Mesenchymal stem cell (in vitro differentiated cells and primary cell): ENCODE results near the gene GPR15LG.

Experiments used
- DNase-seq: peaks from one replicate; pipeline ENCODE4 v3.0.0-alpha.2; 2013
- H2AFZ ChIP-seq: one replicate; pipeline ENCODE4 v1.6.1; 2013; ENCODE audit warnings: low read depth, mild to moderate bottlenecking, control low read depth, inconsistent platforms, low read length, moderate library complexity
- H2AK5ac ChIP-seq: 2 replicates; pipeline ENCODE4 v1.6.1; 2013; ENCODE audit warnings: low read length, moderate library complexity, mild to moderate bottlenecking, inconsistent platforms; ENCODE audit not compliant: severe bottlenecking
- H2BK120ac ChIP-seq: one replicate; pipeline ENCODE4 v1.6.1; 2013; ENCODE audit warnings: low read depth, mild to moderate bottlenecking, inconsistent platforms, low read length, moderate library complexity
- H2BK12ac ChIP-seq, 2 experiments: one replicate each; pipeline ENCODE4 v1.6.1; 2013; ENCODE audit warnings: inconsistent platforms in 2 of 2, low read length in 2 of 2, mild to moderate bottlenecking in 2 of 2, moderate library complexity in 2 of 2, control low read depth in 1 of 2
- H2BK15ac ChIP-seq: one replicate; pipeline ENCODE4 v1.6.1; 2013; ENCODE audit warnings: mild to moderate bottlenecking, low read depth, inconsistent platforms; ENCODE audit not compliant: poor library complexity, severe bottlenecking
- H2BK5ac ChIP-seq: 2 replicates; pipeline ENCODE4 v1.6.1; 2013; ENCODE audit warnings: low read depth, mild to moderate bottlenecking, low read length, control low read depth, inconsistent platforms; ENCODE audit not compliant: poor library complexity, severe bottlenecking
- H3K14ac ChIP-seq, 2 experiments: one replicate each; pipeline ENCODE4 v1.6.1; 2013; ENCODE audit warnings: inconsistent platforms in 2 of 2, low read length in 2 of 2, control low read depth in 1 of 2, mild to moderate bottlenecking in 1 of 2, moderate library complexity in 1 of 2
- H3K18ac ChIP-seq, 2 experiments: one replicate each; pipeline ENCODE4 v1.6.1; 2013; ENCODE audit warnings: inconsistent platforms in 2 of 2, low read length in 2 of 2, control low read depth in 1 of 2, low read depth in 1 of 2, mild to moderate bottlenecking in 1 of 2
- H3K23ac ChIP-seq, 2 experiments: one replicate each; pipeline ENCODE4 v1.6.1; 2013; ENCODE audit warnings: inconsistent platforms in 2 of 2, low read length in 2 of 2, mild to moderate bottlenecking in 2 of 2, moderate library complexity in 2 of 2, control low read depth in 1 of 2
- H3K27ac ChIP-seq: 2 replicates; pipeline ENCODE4 v1.5.1; 2013; ENCODE audit warnings: mild to moderate bottlenecking, moderate library complexity, low read length, control low read depth, inconsistent platforms; ENCODE audit not compliant: poor library complexity, severe bottlenecking
- H3K27me3 ChIP-seq, 2 experiments: 2 replicates each; pipeline versions ENCODE4 v1.6.1 to v1.7.0; 2013; ENCODE audit warnings: low read length in 2 of 2, mild to moderate bottlenecking in 2 of 2, moderate library complexity in 2 of 2, control low read depth in 1 of 2, inconsistent platforms in 1 of 2; ENCODE audit not compliant: control insufficient read depth in 1 of 2, insufficient read depth in 1 of 2
- H3K36me3 ChIP-seq, 2 experiments: 2 replicates each; pipeline versions ENCODE4 v1.6.1 to v1.7.0; 2013; ENCODE audit warnings: low read length in 2 of 2, control low read depth in 1 of 2, inconsistent platforms in 1 of 2, low read depth in 1 of 2, mild to moderate bottlenecking in 1 of 2; ENCODE audit not compliant: insufficient read depth in 2 of 2, control insufficient read depth in 1 of 2
- H3K4ac ChIP-seq, 2 experiments: one replicate each; pipeline ENCODE4 v1.6.1; 2013; ENCODE audit warnings: inconsistent platforms in 2 of 2, low read length in 2 of 2, mild to moderate bottlenecking in 2 of 2, moderate library complexity in 2 of 2, control low read depth in 1 of 2, low read depth in 1 of 2
- H3K4me1 ChIP-seq: 2 replicates; pipeline ENCODE4 v1.6.1; 2013; ENCODE audit warnings: low read depth, low read length, control low read depth; ENCODE audit not compliant: control insufficient read depth, insufficient read depth
- H3K4me2 ChIP-seq: 2 replicates; pipeline ENCODE4 v1.6.1; 2013; ENCODE audit warnings: low read length, mild to moderate bottlenecking, inconsistent platforms; ENCODE audit not compliant: poor library complexity, severe bottlenecking
- H3K4me3 ChIP-seq, 2 experiments: 2 replicates each; pipeline versions ENCODE4 v1.5.1 to v1.7.0; 2013; ENCODE audit warnings: low read length in 2 of 2, mild to moderate bottlenecking in 2 of 2, control low read depth in 1 of 2, low read depth in 1 of 2; ENCODE audit not compliant: insufficient read depth in 1 of 2
- H3K79me1 ChIP-seq: replicated peaks from 2 replicates; pipeline ENCODE4 v1.6.1; 2013; ENCODE audit warnings: mild to moderate bottlenecking, control low read depth, low read length, inconsistent platforms; ENCODE audit not compliant: poor library complexity, severe bottlenecking
- H3K9ac ChIP-seq: 2 replicates; pipeline ENCODE4 v1.7.0; 2013; ENCODE audit warnings: mild to moderate bottlenecking, low read length, moderate library complexity
- H3K9me3 ChIP-seq: 2 replicates; pipeline ENCODE4 v1.7.0; 2013; ENCODE audit warnings: mild to moderate bottlenecking, low read length; ENCODE audit not compliant: control insufficient read depth
- H4K8ac ChIP-seq: one replicate; pipeline ENCODE4 v1.6.1; 2013; ENCODE audit warnings: inconsistent platforms, mild to moderate bottlenecking, low read length, moderate library complexity
- H4K91ac ChIP-seq: one replicate; pipeline ENCODE4 v1.6.1; 2013; ENCODE audit warnings: mild to moderate bottlenecking, low read length, inconsistent platforms
- WGBS: methylation state at CpG from one replicate; pipeline ENCODE4 v1.1.7; 2013; ENCODE audit warnings: mixed read lengths; 5-methylcytosine and 5-hydroxymethylcytosine counted together

Gene GPR15LG

DNA sequence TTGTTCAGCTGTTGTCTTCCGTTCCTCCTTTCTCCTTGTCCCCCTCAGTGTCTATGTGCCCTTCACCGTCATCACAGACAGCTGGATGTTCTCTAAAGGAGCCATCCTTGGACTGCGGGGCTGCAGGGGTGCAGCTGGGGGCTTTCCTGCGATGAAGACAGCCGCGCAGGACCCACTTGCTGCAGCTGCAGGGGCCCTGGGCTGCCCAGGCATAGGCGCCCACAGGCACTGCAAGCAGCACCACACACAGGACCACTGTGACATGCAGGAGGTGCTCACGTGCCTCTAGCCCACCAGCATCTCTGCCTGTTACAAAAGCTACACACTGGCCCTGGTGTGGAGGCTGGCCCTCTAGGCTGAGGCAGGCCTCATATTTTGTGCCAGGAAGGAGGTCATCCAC, 48.3 kb downstream of the GPR15LG start:
- no peak overlapping the region for H4K8ac ChIP-seq
- no peak overlapping the region for H2BK15ac ChIP-seq
- H3K4ac ChIP-seq, result no peak overlapping the region
- no peak overlapping the region for H2AFZ ChIP-seq
- H2BK5ac ChIP-seq, result no peak overlapping the region
- no peak overlapping the region for H2BK120ac ChIP-seq
- no peaks in the 10 kb centered on the region for H3K79me1 ChIP-seq
- H3K36me3 ChIP-seq, result no peaks in the 10 kb centered on the region
- no peak overlapping the region for H2AK5ac ChIP-seq
- H2BK12ac ChIP-seq, result no peak overlapping the region
- H3K4me1 ChIP-seq, result no peaks in the 10 kb centered on the region
- no peak overlapping the region for H3K4me3 ChIP-seq
- no peak for DNase-seq
- no peak overlapping the region for H3K9ac ChIP-seq
- H3K4me2 ChIP-seq, result no peak overlapping the region
- peaks cover 6% of the 10 kb centered on the region for H3K9me3 ChIP-seq
- no peak overlapping the region for H3K23ac ChIP-seq
- H3K18ac ChIP-seq, result no peak overlapping the region
- no peak overlapping the region for H4K91ac ChIP-seq
- no peak overlapping the region for H3K27ac ChIP-seq
- 71% methylated on average over 8 of the region's 8 CpGs for WGBS
- H3K27me3 ChIP-seq, result peaks cover under 1 to 7% of the 10 kb centered on the region in 2 experiments
- no peak overlapping the region for H3K14ac ChIP-seq

DNA sequence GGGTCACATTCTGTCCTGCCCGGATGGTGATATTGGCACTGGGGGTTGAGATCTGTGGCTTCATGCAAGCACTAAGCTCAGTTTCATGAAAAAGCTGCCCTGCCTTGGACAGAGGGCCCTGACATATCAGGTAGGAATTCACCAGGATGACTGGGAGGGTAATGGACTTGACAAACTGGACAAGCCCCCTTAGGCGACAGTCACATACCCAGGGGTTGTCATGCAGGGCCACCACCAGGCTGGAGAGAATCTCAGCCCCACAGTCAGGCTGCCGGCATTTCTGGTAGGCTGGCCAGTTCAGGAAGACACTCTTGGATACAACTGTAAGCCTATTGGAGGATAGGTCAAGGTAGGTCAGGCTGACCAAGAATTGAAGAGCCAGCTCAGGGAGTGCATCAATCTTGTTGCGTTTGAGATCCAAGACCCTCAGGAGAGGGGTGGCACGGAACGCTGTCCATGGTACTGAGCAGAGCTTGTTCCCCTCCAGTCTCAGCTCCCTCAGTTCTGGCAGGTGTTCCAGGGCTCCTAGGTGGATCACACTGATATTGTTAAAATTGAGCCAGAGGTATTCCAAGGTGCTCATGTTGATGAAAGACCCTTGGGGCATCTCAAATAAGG, 50.9 kb downstream of the GPR15LG start:
- Histone ChIP-seq H3K4ac (no peak overlapping the region), H3K9ac (no peak overlapping the region), H3K4me1 (no peaks in the 10 kb centered on the region), H4K91ac (no peak overlapping the region), H2AK5ac (no peak overlapping the region), H3K27ac (no peak overlapping the region), H3K14ac (no peak overlapping the region), H2BK15ac (no peak overlapping the region), H3K79me1 (no peaks in the 10 kb centered on the region), H2BK5ac (no peak overlapping the region), H3K18ac (no peak overlapping the region), H3K23ac (no peak overlapping the region), H2AFZ (no peak overlapping the region), H3K27me3 (peaks cover 3 to 5% of the 10 kb centered on the region in 2 experiments), H2BK120ac (no peak overlapping the region), H2BK12ac (no peak overlapping the region), H3K4me3 (no peak overlapping the region), H3K9me3 (peaks cover under 1% of the 10 kb centered on the region), H3K36me3 (no peaks in the 10 kb centered on the region), H4K8ac (no peak overlapping the region), H3K4me2 (no peak overlapping the region)
- peak; percentile 1 for DNase-seq
- WGBS, result 41% methylated on average over 6 of the region's 6 CpGs

DNA sequence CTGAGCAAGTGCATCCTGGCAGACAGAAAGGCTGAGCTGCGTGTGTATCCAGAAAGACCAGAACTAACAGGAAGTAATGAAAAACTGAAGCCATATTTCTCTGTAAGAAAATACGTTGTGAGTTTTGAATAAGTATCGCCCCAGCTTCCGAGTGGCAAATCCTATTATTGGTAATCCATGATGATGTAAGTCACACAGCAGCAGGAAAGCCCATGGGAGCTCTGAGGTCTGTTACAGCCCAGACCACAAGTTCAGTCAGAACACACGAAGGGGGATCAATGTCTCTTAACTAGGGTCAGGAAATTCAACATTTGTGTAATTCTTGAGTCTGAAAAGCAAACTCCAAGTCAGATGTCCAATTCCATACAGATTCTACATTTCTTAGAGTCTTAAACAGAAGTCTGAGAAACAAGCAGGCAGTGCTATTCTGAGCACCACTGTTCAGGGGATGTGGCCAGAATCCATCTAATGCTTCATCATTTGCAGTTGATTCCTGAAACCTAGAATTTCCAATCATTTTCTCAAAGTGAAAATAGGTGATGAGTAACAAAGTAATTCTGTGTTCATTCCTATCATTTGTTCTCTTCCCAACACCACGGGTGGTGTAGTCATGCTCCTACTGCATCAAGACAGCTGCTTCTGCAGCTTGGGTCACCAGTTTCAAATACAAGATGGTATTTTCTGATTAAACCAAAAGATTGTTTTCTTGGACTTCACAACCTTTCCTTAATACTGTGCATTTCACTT, 52.0 kb downstream of the GPR15LG start, which contains the start of gene LRIT2:
TSS of gene LRIT2 (minus strand) at position 118 of the 747 bp plus-strand sequence. CDS start at position 94, 24 bp downstream.
- H4K91ac ChIP-seq, result no peak within 1 kb of the TSS
- DNase-seq, result no peak
- no peak within 1 kb of the TSS for H3K4me2 ChIP-seq
- no peak within 1 kb of the TSS for H2BK12ac ChIP-seq
- H2BK120ac ChIP-seq, result no peak within 1 kb of the TSS
- WGBS, result 62% methylated on average over 5 of the region's 6 CpGs
- no peak within 1 kb of the TSS for H3K18ac ChIP-seq
- no peak within 1 kb of the TSS for H4K8ac ChIP-seq
- no peak within 1 kb of the TSS for H3K4me3 ChIP-seq
- no peak within 1 kb of the TSS for H3K14ac ChIP-seq
- no peak within 1 kb of the TSS for H2BK15ac ChIP-seq
- no peak within 1 kb of the TSS for H2AFZ ChIP-seq
- no peak within 1 kb of the TSS for H3K27ac ChIP-seq
- H3K9ac ChIP-seq, result no peak within 1 kb of the TSS
- no peaks in the 10 kb centered on the region for H3K9me3 ChIP-seq
- no peaks in the 10 kb centered on the region for H3K36me3 ChIP-seq
- H3K4me1 ChIP-seq, result no peaks in the 10 kb centered on the region
- no peak within 1 kb of the TSS for H3K23ac ChIP-seq
- peaks cover 3 to 7% of the 10 kb centered on the region in 2 experiments for H3K27me3 ChIP-seq
- no peak within 1 kb of the TSS for H2BK5ac ChIP-seq
- H2AK5ac ChIP-seq, result no peak within 1 kb of the TSS
- no peak within 1 kb of the TSS for H3K4ac ChIP-seq
- no peaks in the 10 kb centered on the region for H3K79me1 ChIP-seq

DNA sequence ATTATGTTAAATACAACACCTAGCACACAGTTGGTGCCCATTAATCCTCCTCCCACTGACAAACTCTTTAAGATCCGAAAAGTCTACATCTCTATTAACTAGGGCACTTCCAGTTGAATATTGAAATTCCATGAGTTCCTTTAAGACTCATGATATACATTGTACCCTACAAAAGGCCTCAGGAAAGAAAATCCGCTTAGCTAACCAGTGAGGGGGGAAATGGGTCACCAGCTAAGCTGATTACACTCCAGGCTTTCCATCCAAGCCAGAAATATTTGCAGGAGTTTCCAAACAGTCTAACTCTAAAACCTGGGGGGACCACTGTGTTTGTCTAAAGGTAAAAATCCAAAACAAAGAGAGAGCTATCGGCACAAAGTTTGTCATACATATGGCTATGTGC, 53.0 kb downstream of the GPR15LG start:
- Histone ChIP-seq H3K14ac (no peak overlapping the region), H2AFZ (no peak overlapping the region), H3K27ac (no peak overlapping the region), H2BK12ac (no peak overlapping the region), H3K27me3 (peaks cover 7 to 12% of the 10 kb centered on the region in 2 experiments), H2BK120ac (no peak overlapping the region), H2BK15ac (no peak overlapping the region), H3K4ac (no peak overlapping the region), H3K36me3 (no peaks in the 10 kb centered on the region), H3K4me2 (no peak overlapping the region), H3K4me3 (no peak overlapping the region), H3K79me1 (no peaks in the 10 kb centered on the region), H2AK5ac (no peak overlapping the region), H3K9ac (no peak overlapping the region), H4K8ac (no peak overlapping the region), H3K23ac (no peak overlapping the region), H3K9me3 (no peaks in the 10 kb centered on the region), H4K91ac (no peak overlapping the region), H3K18ac (no peak overlapping the region), H3K4me1 (no peaks in the 10 kb centered on the region), H2BK5ac (no peak overlapping the region)
- 61% methylated on average over 3 of the region's 3 CpGs for WGBS
- no peak for DNase-seq
